ENCODE results near the gene CHD6. TPM values are rescaled to one million over a fixed set of nuclear protein-coding genes. Genes with fewer than 3 reads are reported as not detected.

CHD6 gene
- total RNA-seq, 4 donors from 2014 or later, result 32.5 to 37.7 (median 35.0) TPM

DNA sequence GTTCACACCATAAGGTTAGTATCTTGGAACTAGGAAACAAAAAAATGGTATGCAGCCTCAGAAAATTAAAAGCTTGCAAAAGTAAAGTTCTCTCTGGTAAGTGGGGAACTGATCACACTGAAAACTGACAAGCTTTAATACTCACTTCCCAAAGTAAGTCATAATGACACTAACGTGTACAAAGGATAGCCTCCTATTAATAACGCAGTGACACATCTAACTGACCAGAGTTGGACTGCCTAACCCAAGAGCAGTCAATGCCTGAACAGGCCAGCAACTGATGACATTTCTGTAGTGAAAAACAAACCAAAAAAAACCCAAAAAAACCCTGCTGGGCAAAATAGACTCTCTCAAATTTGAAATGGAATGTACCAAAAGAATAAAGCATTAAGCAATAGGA is 30.7 kb downstream of the CHD6 start:
- H3K36me3 ChIP-seq, result peaks cover 0 to 8% (median 2%) of the 10 kb centered on the region in 4 donors
- H3K4me1 ChIP-seq, result peaks cover 0 to 4% (median under 1%) of the 10 kb centered on the region in 4 donors
- 85% methylated on average over 2 of the region's 2 CpGs for WGBS
- H3K4me3 ChIP-seq, result no peak overlapping the region
- no peaks in the 10 kb centered on the region for H3K27me3 ChIP-seq
- H3K27ac ChIP-seq (replicated peaks in 1 of 4), result no peak overlapping the region
- peaks cover 0 to 22% (median 12%) of the 10 kb centered on the region in 4 donors for H3K9me3 ChIP-seq
- TF ChIP-seq EP300 (IDR thresholded peaks at IDR 0.05) (no peak), POLR2A (IDR thresholded peaks at IDR 0.05; ENCODE audit: low read depth) (no peak)
- intact Hi-C loops (cut with DNase I), result no loop called here
- no peak for DNase-seq (ENCODE audit: extremely low spot score)

DNA sequence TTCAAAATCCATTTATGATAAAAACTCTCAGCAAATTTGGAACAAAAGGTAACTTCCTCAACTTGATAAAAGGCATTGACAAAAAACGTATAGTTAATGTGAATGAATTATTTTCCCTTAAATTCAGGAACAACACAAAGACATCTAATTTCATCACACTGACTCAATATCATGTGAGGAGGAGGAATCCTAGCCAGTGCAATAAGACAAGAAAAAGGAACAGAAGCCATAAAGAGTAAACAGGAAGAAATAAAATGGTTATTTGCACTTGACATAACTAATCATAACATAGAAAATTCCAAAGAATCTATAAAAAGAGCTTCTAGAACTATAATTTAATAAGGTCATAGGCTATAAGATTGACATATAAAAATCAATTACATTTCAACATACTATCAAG is 31.4 kb downstream of the CHD6 start:
- Histone ChIP-seq H3K27me3 (no peaks in the 10 kb centered on the region), H3K4me3 (no peak overlapping the region), H3K4me1 (peaks cover 0 to 2% (median 0%) of the 10 kb centered on the region in 4 donors), H3K27ac (replicated peaks in 1 of 4) (no peak overlapping the region), H3K36me3 (peaks cover 0 to 8% (median 2%) of the 10 kb centered on the region in 4 donors), H3K9me3 (peaks cover 0 to 22% (median 12%) of the 10 kb centered on the region in 4 donors)
- no peak for DNase-seq (ENCODE audit: extremely low spot score)
- intact Hi-C loops (cut with DNase I), result no loop called here
- TF ChIP-seq EP300 (IDR thresholded peaks at IDR 0.05) (no peak), CTCF (IDR thresholded peaks at IDR 0.05) (no peak), POLR2A (IDR thresholded peaks at IDR 0.05; ENCODE audit: low read depth) (no peak), POLR2AphosphoS5 (IDR thresholded peaks at IDR 0.05) (no peak)
- 87% methylated on average over 1 of the region's 1 CpG for WGBS

GRCh38 chr20:41580350-41580749 is 37.8 kb downstream of the CHD6 start:
- H3K27ac ChIP-seq (replicated peaks in 1 of 4), result no peak overlapping the region
- no peaks in the 10 kb centered on the region for H3K36me3 ChIP-seq
- DNase-seq (ENCODE audit: extremely low spot score), result no peak
- H3K4me1 ChIP-seq, result peaks cover 34 to 52% (median 48%) of the 10 kb centered on the region in 4 donors
- H3K27me3 ChIP-seq, result no peaks in the 10 kb centered on the region
- 72% methylated on average over 2 of the region's 2 CpGs for WGBS
- intact Hi-C loops (cut with DNase I), result no loop called here
- H3K4me3 ChIP-seq, result no peak overlapping the region
- TF ChIP-seq POLR2AphosphoS5 (IDR thresholded peaks at IDR 0.05), result no peak
- TF ChIP-seq EP300 (IDR thresholded peaks at IDR 0.05), result no peak
- TF ChIP-seq CTCF (IDR thresholded peaks at IDR 0.05), result no peak
- no peak for TF ChIP-seq POLR2A (IDR thresholded peaks at IDR 0.05; ENCODE audit: low read depth)
- no peaks in the 10 kb centered on the region for H3K9me3 ChIP-seq

DNA sequence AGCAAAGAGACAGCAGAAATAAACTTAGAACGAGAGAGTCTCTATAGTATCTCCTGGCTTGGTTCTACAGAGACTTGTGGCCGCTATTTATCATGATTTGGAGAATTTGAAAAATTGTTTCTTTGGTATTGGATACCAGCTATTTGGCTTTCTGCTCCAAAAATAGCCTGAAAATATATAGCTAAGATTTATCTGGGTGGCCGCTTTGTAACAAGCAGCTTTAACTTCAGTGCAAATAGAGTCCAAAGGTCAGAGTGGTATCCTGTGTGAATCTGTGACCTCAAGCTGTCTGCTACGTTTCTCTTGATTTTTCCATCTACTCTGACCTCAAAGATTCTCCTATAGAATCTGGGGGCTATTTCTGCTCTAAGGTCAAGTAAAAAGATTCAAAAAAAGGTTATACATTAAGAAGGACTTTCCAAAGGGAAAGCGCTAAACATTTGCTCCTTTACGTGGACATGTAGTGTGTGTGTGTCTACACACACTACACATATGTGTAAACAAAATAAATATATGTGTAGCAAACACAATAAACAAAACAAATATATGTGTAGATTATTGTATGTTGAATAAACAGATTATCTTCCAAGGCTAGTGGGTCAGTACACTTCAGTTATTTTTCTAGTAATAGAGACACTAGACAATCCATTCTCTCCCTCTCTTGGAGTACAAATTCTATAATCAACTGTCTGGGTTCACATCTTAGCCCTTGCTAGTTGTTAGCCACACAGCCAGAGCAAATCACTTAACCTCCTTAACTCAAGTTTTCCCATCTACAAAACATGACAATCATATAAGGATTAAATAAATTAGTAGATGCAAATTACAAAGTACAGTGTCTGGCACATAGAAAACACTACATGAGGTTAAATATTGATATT is 40.8 kb downstream of the CHD6 start:
- 68% methylated on average over 6 of the region's 6 CpGs for WGBS
- TF ChIP-seq EP300 (IDR thresholded peaks at IDR 0.05), result no peak
- H3K9me3 ChIP-seq, result no peaks in the 10 kb centered on the region
- H3K36me3 ChIP-seq, result no peaks in the 10 kb centered on the region
- DNase-seq (ENCODE audit: extremely low spot score), result no peak
- H3K27ac ChIP-seq (replicated peaks in 1 of 4), result no peak overlapping the region
- no peak overlapping the region for H3K4me3 ChIP-seq
- H3K4me1 ChIP-seq, result peaks cover 57 to 73% (median 71%) of the 10 kb centered on the region in 4 donors
- intact Hi-C loops (cut with DNase I), result no loop called here
- no peaks in the 10 kb centered on the region for H3K27me3 ChIP-seq

DNA sequence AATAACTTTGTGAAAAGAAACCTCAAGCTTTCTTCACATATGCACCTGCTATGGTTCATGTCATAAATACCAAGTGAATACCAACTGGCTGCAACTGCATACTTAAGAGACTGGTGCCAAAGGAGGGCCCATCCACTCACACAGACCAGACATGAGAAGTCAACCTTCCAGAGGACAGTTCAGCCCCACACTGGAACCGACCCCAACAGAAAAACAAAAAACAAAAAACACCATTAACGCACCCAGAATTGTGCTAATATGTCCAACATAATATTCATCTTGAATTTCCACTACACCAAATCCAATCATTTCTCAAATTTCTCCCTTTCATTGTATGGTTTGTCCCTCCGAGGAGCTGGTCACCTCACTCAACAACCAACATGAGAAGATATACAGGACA is 42.8 kb downstream of the CHD6 start:
- Histone ChIP-seq H3K36me3 (no peaks in the 10 kb centered on the region), H3K27ac (replicated peaks in 1 of 4) (no peak overlapping the region), H3K4me3 (no peak overlapping the region), H3K9me3 (no peaks in the 10 kb centered on the region), H3K27me3 (no peaks in the 10 kb centered on the region), H3K4me1 (peaks cover 73 to 87% (median 83%) of the 10 kb centered on the region in 4 donors)
- no peak for TF ChIP-seq POLR2AphosphoS5 (IDR thresholded peaks at IDR 0.05)
- no peak for TF ChIP-seq CTCF (IDR thresholded peaks at IDR 0.05)
- no peak for TF ChIP-seq POLR2A (IDR thresholded peaks at IDR 0.05; ENCODE audit: low read depth)
- TF ChIP-seq EP300 (IDR thresholded peaks at IDR 0.05), result no peak
- WGBS, result 97% methylated on average over 3 of the region's 3 CpGs
- no peak for DNase-seq (ENCODE audit: extremely low spot score)
- intact Hi-C loops (cut with DNase I), result no loop called here

Data from esophagus muscularis mucosa (tissue), 4 donors.